CD4-positive, alpha-beta T cell treated with Interleukin-15 for 1 hour (primary cell): Measurements from ENCODE around the gene MMP10.
A peak's percentile ranks its signal among the peaks of the same experiment; 100 is the strongest.
"Not testable (repeated sequence)": the region's sequence is repeated elsewhere in the genome, so short reads cannot be mapped to it uniquely, and the experiment has no call there.

Experiments used
- DNase-seq: peaks from one replicate; pipeline ENCODE4 v3.0.0-alpha.2; 2020

The MMP10 gene

DNA sequence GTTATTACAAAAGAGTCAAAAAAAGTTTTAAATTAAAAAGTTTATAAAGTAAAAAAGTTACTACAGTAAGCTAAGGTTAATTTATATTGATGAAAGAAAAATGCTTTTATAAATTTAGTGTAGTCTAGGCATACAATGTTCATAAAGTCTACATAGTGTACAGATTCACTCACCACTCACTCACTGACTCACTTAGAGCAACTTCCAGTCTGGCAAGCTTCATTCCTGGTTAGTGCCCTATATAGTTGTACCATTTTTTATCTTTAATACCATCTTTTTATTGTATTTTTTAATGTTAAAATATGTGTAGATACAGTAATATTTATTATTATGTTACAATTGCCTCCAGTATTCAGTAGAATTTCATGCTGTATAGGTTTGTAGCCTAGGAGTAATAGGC lies 2.6 kb upstream of the MMP10 start:
- DNase-seq, result no peak

DNA sequence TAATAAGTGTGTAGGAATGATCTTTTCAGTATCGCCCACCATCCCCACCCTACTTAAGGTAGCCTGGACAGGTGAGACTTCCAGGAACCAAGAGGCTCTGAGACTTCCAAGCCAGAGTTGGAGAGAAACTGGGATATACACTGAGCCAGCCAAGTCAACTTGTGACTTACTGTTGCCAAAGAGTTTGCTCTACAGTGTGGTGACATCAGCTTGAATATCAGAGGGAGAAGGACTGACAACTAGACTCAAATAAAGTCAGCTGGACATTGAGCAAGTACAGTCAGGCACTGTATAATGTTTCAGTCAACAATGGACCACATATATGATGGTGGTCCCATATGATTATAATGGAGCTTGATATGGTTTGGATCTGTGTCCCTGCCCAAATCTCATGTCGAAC lies 1.2 kb upstream of the MMP10 start:
- DNase-seq, result no peak

DNA sequence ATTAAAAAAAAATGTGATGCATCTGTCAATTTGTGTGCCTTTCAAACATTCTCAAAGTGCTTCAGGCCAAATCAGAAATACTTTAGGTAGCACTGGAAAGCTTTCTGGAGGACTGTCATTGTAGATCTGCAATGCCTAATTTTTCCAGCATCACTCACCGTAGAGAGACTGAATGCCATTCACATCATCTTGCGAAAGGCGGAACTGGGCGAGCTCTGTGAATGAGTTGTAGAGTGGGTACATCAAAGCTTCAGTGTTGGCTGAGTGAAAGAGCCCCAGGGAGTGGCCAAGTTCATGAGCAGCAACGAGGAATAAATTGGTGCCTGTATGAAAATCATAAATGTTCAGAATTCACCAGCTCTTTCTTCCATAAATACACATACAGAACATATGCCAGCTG lies 4.0 kb downstream of the MMP10 start:
- no peak for DNase-seq

DNA sequence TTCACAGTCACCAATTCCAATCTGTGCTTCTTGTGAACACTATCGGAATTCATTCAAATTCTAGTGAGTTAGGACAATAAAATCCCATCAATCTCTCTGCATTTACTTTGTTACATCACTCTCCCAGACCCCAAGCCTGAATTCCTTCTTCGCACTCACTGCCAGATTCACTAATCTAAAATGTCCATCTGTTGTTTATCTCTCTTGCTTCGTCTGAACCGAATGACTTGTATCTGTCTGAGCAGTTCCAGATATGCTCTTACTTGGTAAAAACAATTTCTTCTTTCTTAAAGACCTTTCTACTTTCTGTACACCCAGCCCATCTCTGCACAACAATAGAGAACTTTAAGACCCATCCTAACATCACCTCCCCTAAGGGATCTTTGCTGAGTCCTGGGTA lies 7.0 kb downstream of the MMP10 start:
- DNase-seq, result no peak

- no peak for DNase-seq
Observed at GRCh38 chr11:102771351-102771750, 9.1 kb downstream of the MMP10 start.

- no peak for DNase-seq
Observed at GRCh38 chr11:102770191-102770590, 10.2 kb downstream of the MMP10 start.

GRCh38 chr11:102767800-102768199 lies 12.6 kb downstream of the MMP10 start:
- no peak for DNase-seq

DNA sequence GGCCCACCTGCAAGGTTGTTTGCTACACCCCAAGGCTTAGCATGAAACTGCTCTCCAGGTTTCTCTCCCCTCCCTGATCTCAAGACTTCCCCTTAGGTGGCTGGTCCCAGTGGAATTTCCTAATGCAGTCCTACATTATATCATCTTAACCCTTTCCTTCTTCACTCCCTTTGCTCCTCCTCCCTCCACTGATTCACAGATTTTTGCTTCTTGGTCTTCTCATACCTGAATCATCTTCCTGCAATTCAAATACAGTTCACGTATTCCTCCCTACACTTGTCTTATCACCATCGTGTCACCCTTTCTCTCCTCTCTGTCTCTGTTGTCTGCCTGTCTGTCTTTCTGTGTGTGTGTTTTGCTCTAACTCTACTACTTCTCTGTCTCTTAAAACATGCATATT lies 17.0 kb downstream of the MMP10 start:
- no peak for DNase-seq

DNA sequence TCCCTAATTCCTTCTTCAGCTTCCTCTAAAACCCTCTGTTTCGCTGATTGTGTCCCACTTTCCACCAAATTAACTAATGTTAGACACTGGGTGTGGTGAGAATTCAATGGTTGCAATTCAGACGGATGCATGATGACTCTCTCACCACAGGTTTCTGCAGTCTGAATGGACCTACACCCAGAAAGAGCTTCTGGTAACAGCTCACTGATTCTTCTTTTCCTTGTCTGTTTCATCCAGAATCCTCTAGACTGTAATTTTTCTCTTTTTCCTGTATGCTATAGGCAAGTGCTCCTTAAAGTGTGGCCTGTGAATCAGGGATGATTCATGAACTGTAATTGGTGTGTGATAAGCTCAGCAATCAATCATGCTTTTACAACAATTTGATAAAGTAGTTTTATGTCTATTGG lies 18.1 kb downstream of the MMP10 start:
- DNase-seq, result no peak

GRCh38 chr11:102761646-102762238 lies 18.7 kb downstream of the MMP10 start:
- no peak for DNase-seq

GRCh38 chr11:102760344-102761035 lies 19.9 kb downstream of the MMP10 start:
- no peak for DNase-seq

DNA sequence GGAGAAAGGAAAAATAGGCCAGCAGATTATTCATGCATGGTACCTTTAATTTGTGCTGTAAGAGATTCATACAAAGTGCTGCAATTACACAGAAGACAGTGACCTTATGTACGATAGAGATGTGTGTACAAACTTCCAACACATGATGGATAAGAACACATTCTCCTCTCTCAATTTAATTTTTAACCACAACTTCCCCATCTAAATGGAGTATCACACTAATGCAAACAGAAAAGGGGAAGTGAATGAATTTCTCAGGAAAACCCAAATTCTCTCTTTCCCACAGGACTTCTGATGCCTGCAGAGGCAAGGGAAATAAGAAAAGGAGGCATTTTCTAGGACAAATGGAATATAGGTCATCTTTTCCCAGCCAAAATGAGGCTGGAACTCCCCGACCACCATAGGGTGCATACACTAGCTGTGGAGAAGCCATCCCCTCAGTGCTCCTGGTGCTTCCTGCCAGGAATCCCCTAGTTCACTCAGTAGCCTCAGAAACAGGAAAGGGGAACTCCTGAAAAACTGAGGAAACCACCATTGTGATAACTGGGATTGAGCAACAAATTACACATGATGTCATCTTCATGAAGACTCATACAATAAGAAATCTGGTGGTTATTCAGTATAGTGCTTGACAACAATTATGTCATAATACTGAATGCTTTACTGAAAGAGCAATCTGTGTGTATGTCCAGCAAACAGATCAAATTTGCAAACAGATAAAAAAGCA lies 22.4 kb downstream of the MMP10 start:
- no peak for DNase-seq

- no peak for DNase-seq
Observed at GRCh38 chr11:102753267-102753666, 27.2 kb downstream of the MMP10 start.

DNA sequence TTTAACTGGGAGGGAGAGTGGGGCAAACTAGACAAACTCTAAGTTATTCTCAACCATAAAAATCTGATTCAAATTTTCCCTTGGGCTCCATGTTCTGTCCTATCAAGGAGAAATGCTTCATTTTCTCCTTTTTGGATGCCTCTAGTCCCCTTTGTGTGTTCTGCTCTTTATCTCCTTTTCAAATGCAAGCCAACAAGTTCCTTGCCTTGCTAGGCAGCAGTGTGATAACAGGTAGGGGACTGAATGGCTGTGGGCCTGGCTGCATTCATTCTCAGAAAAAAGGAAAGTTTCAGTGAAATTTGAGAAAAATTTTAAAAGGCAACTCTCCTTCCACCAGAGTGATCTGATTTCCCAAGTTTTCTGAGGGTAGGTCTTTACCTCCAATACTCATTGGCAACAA lies 28.8 kb downstream of the MMP10 start:
- DNase-seq, result no peak

DNA sequence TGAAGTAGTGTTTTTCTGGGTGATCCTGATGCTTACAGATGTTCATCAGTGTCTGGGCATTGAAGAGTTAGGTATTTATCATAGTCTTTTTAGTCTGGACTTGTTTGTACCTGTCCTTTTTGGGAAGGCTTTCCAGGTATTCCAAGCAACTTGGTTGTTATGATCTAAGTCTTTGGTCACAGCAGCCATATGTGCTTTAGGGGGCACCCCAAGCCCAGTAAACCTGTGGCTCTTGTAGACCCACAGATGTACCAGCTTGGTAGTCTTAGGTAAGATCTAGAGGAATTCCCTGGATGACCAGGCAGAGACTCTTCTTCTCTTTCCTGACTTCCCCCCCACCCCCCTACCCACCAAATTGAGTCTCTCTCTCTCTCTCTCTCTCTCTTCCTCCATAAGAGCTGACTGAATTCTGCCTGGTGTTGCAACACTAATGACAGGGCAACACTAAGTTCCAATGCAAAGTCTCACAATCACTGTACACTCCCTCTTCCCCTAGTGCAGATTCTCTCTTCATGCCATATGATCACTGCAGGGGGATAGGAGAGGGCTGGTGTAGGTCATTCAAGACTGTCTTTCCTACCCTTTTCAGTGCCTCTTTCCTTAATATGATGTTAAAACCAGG lies 31.2 kb downstream of the MMP10 start:
- no peak for DNase-seq

DNA sequence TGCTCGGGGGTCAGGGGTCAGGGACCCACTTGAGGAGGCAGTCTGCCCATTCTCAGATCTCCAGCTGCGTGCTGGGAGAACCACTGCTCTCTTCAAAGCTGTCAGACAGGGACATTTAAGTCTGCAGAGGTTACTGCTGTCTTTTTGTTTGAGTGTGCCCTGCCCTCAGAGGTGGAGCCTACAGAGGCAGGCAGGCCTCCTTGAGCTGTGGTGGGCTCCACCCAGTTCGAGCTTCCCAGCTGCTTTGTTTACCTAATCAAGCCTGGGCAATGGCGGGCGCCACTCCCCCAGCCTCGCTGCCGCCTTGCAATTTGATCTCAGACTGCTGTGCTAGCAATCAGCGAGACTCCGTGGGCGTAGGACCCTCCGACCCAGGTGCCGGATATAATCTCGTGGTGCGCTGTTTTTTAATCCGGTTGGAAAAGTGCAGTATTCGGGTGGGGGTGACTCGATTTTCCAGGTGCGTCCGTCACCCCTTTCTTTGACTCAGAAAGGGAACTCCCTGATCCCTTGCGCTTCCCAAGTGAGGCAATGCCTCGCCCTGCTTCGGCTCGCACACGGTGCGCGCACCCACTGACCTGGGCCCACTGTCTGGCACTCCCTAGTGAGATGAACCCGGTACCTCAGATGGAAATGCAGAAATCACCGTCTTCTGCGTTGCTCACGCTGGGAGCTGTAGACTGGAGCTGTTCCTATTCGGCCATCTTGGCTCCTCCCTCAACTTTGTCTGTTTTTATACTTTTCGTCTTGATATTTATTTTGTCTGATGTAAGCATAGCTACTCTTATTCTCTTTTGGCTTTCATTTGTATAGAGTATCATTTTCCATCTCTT lies 33.5 kb downstream of the MMP10 start:
- DNase-seq, result not testable (repeated sequence)

DNA sequence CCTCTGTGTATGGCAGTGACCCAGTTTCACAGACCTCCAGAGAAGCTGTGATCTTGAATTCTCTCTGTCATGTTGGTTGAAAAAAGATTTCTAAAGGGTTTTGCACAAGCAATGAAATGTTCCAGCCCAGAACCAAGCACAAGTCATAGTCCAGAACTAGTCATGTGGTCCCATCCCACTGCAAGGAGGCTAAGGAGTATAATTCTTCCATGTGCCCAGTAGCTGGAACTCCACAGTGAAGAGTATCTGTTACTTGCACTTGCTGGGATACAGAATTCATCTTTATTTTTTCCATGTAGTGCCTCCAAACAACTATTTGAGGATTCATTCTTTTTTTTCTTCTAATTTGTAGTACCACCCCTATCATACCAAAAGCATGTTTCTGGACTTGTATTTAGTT lies 45.8 kb downstream of the MMP10 start:
- DNase-seq, result no peak

DNA sequence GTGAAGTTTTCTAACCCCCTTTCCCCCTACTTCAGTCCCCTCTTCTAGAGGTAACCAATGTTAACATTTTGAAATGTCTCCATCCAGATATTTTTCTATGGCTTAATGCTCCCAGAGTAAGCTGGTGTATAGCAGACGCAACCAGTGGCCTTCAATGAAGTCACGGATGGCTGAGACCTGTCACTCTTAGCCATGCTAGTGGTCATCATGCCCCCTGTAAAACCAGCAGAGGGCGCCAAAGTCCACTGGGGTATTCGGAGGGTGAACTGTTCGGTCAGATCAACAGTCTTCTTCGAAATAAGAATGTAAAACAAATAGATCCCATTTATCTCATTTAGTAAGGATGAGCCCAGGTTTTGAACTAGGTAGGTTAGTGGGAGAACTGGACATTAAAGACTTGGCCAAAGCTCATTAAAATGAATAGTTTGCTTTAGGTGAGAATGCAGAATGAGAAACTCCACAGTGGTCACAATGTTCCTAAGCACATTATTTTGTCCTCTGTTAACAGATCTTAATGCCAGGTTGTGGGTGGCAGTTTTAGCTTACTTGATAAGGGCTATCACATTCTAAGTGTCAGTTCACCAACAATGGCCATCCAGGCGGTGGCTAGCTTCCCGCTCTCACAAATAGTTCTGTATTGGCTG lies 47.1 kb downstream of the MMP10 start:
- DNase-seq, result peak; percentile 31

DNA sequence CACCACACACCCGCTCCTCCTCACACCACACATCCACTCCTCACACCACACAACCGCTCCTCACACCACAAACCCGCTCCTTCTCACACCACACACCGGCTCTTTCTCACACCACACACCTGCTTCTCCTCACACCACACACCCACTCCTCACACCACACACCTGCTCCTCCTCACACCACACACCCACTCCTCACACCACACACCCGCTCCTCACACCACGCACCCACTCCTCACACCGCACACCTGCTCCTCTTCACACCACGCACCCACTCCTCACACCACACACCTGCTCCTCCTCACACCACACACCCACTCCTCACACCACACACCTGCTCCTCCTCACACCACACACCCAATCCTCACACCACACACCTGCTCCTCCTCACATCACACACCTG lies 49.5 kb downstream of the MMP10 start:
- not testable (repeated sequence) for DNase-seq

DNA sequence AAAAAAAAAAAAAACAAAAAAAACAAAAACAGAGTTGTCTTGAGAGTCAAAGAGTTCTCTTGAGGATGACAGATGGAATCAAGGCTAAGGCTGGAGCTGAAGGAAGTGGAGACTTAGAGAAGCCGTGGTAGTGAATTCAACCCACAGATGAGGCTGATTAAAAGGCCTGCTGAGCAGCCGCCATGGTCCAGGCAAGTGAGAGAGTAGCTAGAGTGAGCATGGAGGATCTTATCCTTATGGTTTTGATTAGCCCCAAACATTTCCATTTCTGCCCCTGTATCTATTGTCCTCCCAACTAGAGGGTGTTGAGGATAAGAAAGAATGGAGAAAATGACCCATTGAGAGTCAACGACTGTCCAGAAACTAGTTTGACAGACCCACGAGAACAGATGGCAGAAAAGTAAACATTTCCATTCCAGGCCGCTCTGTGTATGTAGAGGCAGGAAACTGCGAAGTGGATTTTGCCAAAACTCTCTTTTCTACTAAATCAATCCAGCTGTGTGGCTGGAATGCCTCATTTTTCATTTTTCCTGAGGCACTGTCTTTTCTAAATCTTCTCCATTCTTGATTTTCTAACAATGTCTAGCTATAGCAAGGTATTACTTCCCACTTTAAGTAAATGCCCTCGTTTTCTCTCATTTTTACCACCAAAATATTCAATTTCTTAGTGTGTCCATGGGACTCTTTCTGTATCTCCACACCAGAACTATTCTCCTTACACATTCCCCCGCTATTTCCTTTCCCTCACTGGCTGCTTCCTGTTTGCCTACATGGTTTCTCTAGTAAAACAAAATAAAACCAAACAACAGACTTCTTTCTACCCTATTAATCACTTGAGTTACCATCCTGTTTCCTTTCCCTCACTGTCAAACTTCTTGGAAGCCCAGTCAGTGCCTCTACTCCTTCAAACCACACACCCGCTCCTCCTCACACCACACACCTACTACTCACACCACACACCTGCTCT lies 50.3 kb downstream of the MMP10 start:
- DNase-seq, result no peak

- DNase-seq, result no peak
Observed at GRCh38 chr11:102727890-102728289, 52.5 kb downstream of the MMP10 start.
